Activated B cell treated with CpG ODN at 0.5 μM for 24 hours (primary cell): ENCODE data around the gene WIPF2. TPM values are rescaled to one million over a fixed set of nuclear protein-coding genes. Genes with fewer than 3 reads are reported as not detected.

Experiments
- ATAC-seq: fragments of 200-7000 bp; cut with Tn5 transposase; one replicate; pipeline ENCODE4 v1.10.0; 2021; ENCODE audit warnings: low read depth, mild to moderate bottlenecking, moderate library complexity
- CTCF ChIA-PET: fragments of 350-600 bp; sonication (Branson Sonifier 250); formaldehyde crosslinking; loops from one replicate; lab custom pipeline; 2021; ENCODE audit warnings: antibody characterized with exemption; lab: Charles Lee
- POLR2A ChIA-PET: fragments of 350-600 bp; sonication (Branson Sonifier 250); formaldehyde crosslinking; loops from one replicate; lab custom pipeline; 2021; ENCODE audit warnings: antibody characterized with exemption; lab: Charles Lee
- DNase-seq: peaks from one replicate; pipeline ENCODE4 v3.0.0; 2022
- H3K27ac Mint-ChIP-seq: one replicate; pipeline ENCODE4 v1.8.0; 2020; ENCODE audit warnings: mixed read lengths
- H3K27me3 Mint-ChIP-seq: one replicate; pipeline ENCODE4 v1.8.0; 2021; ENCODE audit warnings: mixed read lengths
- H3K36me3 Mint-ChIP-seq: one replicate; pipeline ENCODE4 v1.8.0; 2021; ENCODE audit warnings: low read depth, mixed read lengths
- H3K4me1 Mint-ChIP-seq: one replicate; pipeline ENCODE4 v1.8.0; 2021; ENCODE audit warnings: mixed read lengths
- H3K4me3 Mint-ChIP-seq: one replicate; pipeline ENCODE4 v1.8.0; 2020; ENCODE audit warnings: mild to moderate bottlenecking, mixed read lengths
- H3K9me3 Mint-ChIP-seq: one replicate; pipeline ENCODE4 v1.8.0; 2020; ENCODE audit warnings: mixed read lengths
- CTCF ChIP-seq: fragments of 200-600 bp; IDR thresholded peaks from one replicate; pipeline ENCODE4 v1.8.0; 2022; ENCODE audit warnings: antibody characterized with exemption, mild to moderate bottlenecking
- intact Hi-C: fragments of 100-400 bp; cut with micrococcal nuclease; formaldehyde crosslinking; loops from one replicate; pipeline ENCODE4 v1.15.1; 2024
- total RNA-seq: library from RNA; stranded (reverse); gene quantifications from 2 replicates; pipeline ENCODE4 v1.2.3, GENCODE V29; 2022

WIPF2 gene
- total RNA-seq, 1 donor from 2014 or later, result 32.9 TPM

GRCh38 chr17:40318830-40319391 lies 99.8 kb downstream of the WIPF2 start:
- Mint-ChIP-seq H3K4me1 (peaks cover 86% of the 10 kb centered on the region), H3K4me3 (peak overlapping the region; percentile 93), H3K27me3 (no peaks in the 10 kb centered on the region), H3K27ac (peak overlapping the region; percentile 98), H3K9me3 (no peaks in the 10 kb centered on the region), H3K36me3 (peaks cover 17% of the 10 kb centered on the region)
- ChIA-PET POLR2A (interaction anchor here (0.7 to 5.3 kb wide), 10 partner anchors 9 to 1360 kb away, joined by 3 to 81 read pairs (median 4); partner anchors contain the start of gene CCR7), CTCF (interaction anchor here (1.1 to 3.6 kb wide), 6 partner anchors 9 to 36 kb away, joined by 3 to 17 read pairs (median 6); partner anchors contain the start of gene RARA)
- intact Hi-C loops, result loop anchor here (1.0 kb wide), 2 partner anchors 10 to 32 kb away; partner anchors contain the start of genes CDC6 and RARA
- DNase-seq (no peak), ATAC-seq (no peak)
- no peak for TF ChIP-seq CTCF

GRCh38 chr17:40319651-40320540 lies 100.8 kb downstream of the WIPF2 start:
- Mint-ChIP-seq H3K4me1 (peaks cover 87% of the 10 kb centered on the region), H3K27me3 (no peaks in the 10 kb centered on the region), H3K36me3 (peaks cover 17% of the 10 kb centered on the region), H3K9me3 (no peaks in the 10 kb centered on the region), H3K27ac (peak overlapping the region; percentile 98), H3K4me3 (peak overlapping the region; percentile 93)
- DNase-seq (no peak), ATAC-seq (no peak)
- ChIA-PET CTCF (interaction anchor here (1.2 to 3.6 kb wide), 5 partner anchors 10 to 35 kb away, joined by 3 to 17 read pairs (median 6); partner anchors contain the start of gene RARA), POLR2A (interaction anchor here (0.5 to 5.3 kb wide), 13 partner anchors 8 to 1370 kb away, joined by 3 to 81 read pairs (median 4); no protein-coding TSS in a partner anchor)
- TF ChIP-seq CTCF, result no peak
- intact Hi-C loops, result loop anchor here (10.0 kb wide), 1 partner anchor 565 kb away; no protein-coding TSS in a partner anchor

GRCh38 chr17:40320756-40321523 lies 101.8 kb downstream of the WIPF2 start:
- Mint-ChIP-seq H3K4me1 (peaks cover 88% of the 10 kb centered on the region), H3K4me3 (peak overlapping the region; percentile 93), H3K9me3 (no peaks in the 10 kb centered on the region), H3K36me3 (peaks cover 17% of the 10 kb centered on the region), H3K27me3 (no peaks in the 10 kb centered on the region), H3K27ac (peak overlapping the region; percentile 98)
- no peak for DNase-seq
- TF ChIP-seq CTCF, result no peak
- ChIA-PET POLR2A (interaction anchor here (0.6 to 5.3 kb wide), 12 partner anchors 11 to 1369 kb away, joined by 3 to 81 read pairs (median 7); partner anchors contain the start of genes CCR7 and EIF1), CTCF (interaction anchor here (1.2 to 1.3 kb wide), 2 partner anchors 19 to 20 kb away, joined by 3 to 4 read pairs; no protein-coding TSS in a partner anchor)
- intact Hi-C loops, result loop anchor here (10.0 kb wide), 1 partner anchor 566 kb away; no protein-coding TSS in a partner anchor
- no peak for ATAC-seq

- TF ChIP-seq CTCF, result no peak
- H3K4me1 Mint-ChIP-seq, result peaks cover 89% of the 10 kb centered on the region
- ATAC-seq, result no peak
- no peaks in the 10 kb centered on the region for H3K27me3 Mint-ChIP-seq
- intact Hi-C loops, result loop anchor here (10.0 kb wide), 1 partner anchor 567 kb away; no protein-coding TSS in a partner anchor
- peak overlapping the region; percentile 93 for H3K4me3 Mint-ChIP-seq
- no peaks in the 10 kb centered on the region for H3K9me3 Mint-ChIP-seq
- H3K36me3 Mint-ChIP-seq, result peaks cover 18% of the 10 kb centered on the region
- no peak for DNase-seq
- ChIA-PET POLR2A (interaction anchor here (1.2 to 7.4 kb wide), 9 partner anchors 8 to 1367 kb away, joined by 3 to 154 read pairs (median 12); partner anchors contain the start of genes CCR7, EIF1 and RARA), CTCF (interaction anchor here (1.3 kb wide), 1 partner anchor 19 kb away, joined by 3 read pairs; no protein-coding TSS in a partner anchor)
- H3K27ac Mint-ChIP-seq, result peak overlapping the region; percentile 98
These were observed 102.4 kb downstream of the WIPF2 start for GRCh38 chr17:40321524-40321929.
